Skin of body (tissue), 2 donors: Measurements from ENCODE around the gene MNAT1. TPM values are rescaled to one million over a fixed set of nuclear protein-coding genes. Genes with fewer than 3 reads are reported as not detected.

Experiments used
- DNase-seq: peaks from one replicate; lab custom pipeline; 2025; lab: John Stamatoyannopoulos, UW
- total RNA-seq: library from RNA; depleted of rRNA; stranded (reverse); fragments of >200 nt; gene quantifications from one replicate; pipeline ENCODE4 v1.2.3, GENCODE V29; 2014

The MNAT1 gene
- total RNA-seq, 1 donor from 2014 or later, result 53.3 TPM

- no peak for DNase-seq
Measured at GRCh38 chr14:60968099-60968498, 233.5 kb downstream of the MNAT1 start.

GRCh38 chr14:60968671-60969070 is 234.1 kb downstream of the MNAT1 start:
- no peak for DNase-seq

GRCh38 chr14:60970146-60970545 is 235.6 kb downstream of the MNAT1 start:
- DNase-seq, result no peak

- no peak for DNase-seq
Measured at GRCh38 chr14:60971271-60971670, 236.7 kb downstream of the MNAT1 start.

GRCh38 chr14:60972295-60972694 is 237.7 kb downstream of the MNAT1 start:
- no peak for DNase-seq

- DNase-seq, result no peak
Measured at GRCh38 chr14:60973070-60973469, 238.5 kb downstream of the MNAT1 start.

- DNase-seq, result no peak
Measured at GRCh38 chr14:60974090-60974651, 239.6 kb downstream of the MNAT1 start.

GRCh38 chr14:60975551-60975950 is 241.0 kb downstream of the MNAT1 start:
- DNase-seq, result no peak

- no peak for DNase-seq
Measured at GRCh38 chr14:60977847-60978246, 243.3 kb downstream of the MNAT1 start.

GRCh38 chr14:60980811-60981632 is 246.5 kb downstream of the MNAT1 start, which contains the start of the genes SLC38A6 and TRMT5:
Gene SLC38A6, plus strand, starts transcription at chr14:60981245. Its CDS starts 33 bp downstream, at chr14:60981278.
Gene TRMT5, minus strand, starts transcription at chr14:60981079. Its CDS starts 106 bp downstream, at chr14:60980973.
- DNase-seq, result peak; percentile 93

GRCh38 chr14:60981633-60982455 is 247.3 kb downstream of the MNAT1 start:
- no peak for DNase-seq

GRCh38 chr14:60984196-60984595 is 249.6 kb downstream of the MNAT1 start:
- no peak for DNase-seq

GRCh38 chr14:60986500-60986899 is 251.9 kb downstream of the MNAT1 start:
- DNase-seq, result no peak

GRCh38 chr14:60989599-60989998 is 255.0 kb downstream of the MNAT1 start:
- DNase-seq, result peak; percentile 32

- no peak for DNase-seq
Measured at GRCh38 chr14:60998617-60999016, 264.1 kb downstream of the MNAT1 start.

GRCh38 chr14:60999536-60999935 is 265.0 kb downstream of the MNAT1 start:
- no peak for DNase-seq

- DNase-seq, result no peak
Measured at GRCh38 chr14:61003571-61003970, 269.0 kb downstream of the MNAT1 start.

- no peak for DNase-seq
Measured at GRCh38 chr14:61019537-61019936, 285.0 kb downstream of the MNAT1 start.
